ENCODE data around the gene BCL11B.

Gene BCL11B

DNA sequence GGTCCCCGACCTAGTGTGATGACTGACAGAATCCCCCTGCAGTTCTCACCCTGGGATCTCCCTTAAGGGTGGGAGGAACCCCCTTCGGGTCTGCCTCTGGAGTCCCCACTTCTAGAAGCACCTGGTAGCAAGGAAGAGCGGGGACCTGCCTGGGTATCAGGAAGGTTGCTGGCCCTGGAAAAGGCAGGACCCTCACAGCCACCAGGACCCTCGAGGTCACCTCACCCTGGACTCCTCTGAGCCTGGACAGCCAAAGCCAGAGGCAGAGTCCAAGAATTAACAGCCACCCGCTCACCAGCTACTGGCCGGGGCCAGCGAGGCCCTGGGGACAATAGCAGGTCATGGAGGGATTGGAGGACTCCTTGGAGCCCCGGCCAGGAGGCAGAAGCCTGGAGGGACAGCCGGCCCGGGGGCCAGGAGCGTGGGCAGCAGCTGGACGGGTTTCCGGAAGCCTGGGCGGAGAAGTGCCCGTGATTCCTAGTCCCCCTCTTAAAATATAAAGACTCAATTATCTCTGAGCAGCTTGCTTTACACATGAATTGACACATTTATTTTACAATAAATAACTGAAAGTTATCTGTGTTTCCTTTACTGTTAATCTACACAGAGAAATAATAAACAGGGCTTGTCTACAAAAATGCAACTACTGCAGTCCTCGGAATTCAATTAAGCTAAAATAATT is 17.5 kb downstream of the BCL11B start:
- Histone ChIP-seq H3K36me3 (no peaks in the 10 kb centered on the region), H3K4me1 (no peaks in the 10 kb centered on the region), H3K27me3 (peaks cover 41% of the 10 kb centered on the region), H3K4me3 (ENCODE audit: low read depth, low read length) (no peak overlapping the region), H3K9me3 (no peaks in the 10 kb centered on the region)
- DNase-seq: no peak
- TF ChIP-seq, protein P1, sequence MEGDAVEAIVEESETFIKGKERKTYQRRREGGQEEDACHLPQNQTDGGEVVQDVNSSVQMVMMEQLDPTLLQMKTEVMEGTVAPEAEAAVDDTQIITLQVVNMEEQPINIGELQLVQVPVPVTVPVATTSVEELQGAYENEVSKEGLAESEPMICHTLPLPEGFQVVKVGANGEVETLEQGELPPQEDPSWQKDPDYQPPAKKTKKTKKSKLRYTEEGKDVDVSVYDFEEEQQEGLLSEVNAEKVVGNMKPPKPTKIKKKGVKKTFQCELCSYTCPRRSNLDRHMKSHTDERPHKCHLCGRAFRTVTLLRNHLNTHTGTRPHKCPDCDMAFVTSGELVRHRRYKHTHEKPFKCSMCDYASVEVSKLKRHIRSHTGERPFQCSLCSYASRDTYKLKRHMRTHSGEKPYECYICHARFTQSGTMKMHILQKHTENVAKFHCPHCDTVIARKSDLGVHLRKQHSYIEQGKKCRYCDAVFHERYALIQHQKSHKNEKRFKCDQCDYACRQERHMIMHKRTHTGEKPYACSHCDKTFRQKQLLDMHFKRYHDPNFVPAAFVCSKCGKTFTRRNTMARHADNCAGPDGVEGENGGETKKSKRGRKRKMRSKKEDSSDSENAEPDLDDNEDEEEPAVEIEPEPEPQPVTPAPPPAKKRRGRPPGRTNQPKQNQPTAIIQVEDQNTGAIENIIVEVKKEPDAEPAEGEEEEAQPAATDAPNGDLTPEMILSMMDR (IDR thresholded peaks at IDR 0.05; ENCODE audit: low read depth, low read length): no peak

DNA sequence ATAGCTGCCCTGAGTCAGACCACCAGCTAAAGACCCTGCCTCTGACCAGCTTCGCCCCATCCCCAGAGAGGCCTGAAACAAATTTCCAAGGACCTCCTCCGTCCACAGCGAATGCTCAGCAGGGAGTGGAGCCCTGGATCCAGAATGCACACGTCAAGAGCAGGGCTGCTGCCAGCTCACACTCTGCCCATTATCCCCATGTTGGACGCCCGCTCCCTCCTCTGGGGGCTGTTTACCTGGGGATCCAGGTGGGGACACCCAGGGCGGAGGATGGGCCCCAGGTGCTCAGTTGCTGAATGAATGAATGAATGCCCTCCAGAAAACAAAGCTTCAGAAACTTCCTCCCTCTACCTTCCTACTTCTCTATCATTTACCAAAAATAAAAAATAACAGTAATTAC is 18.1 kb downstream of the BCL11B start:
- H3K4me1 ChIP-seq: no peaks in the 10 kb centered on the region
- no peaks in the 10 kb centered on the region for H3K36me3 ChIP-seq
- TF ChIP-seq, protein P1 (IDR thresholded peaks at IDR 0.05; ENCODE audit: low read depth, low read length): no peak
- H3K27me3 ChIP-seq: peaks cover 41% of the 10 kb centered on the region
- no peaks in the 10 kb centered on the region for H3K9me3 ChIP-seq
- no peak overlapping the region for H3K4me3 ChIP-seq (ENCODE audit: low read depth, low read length)
- no peak for DNase-seq

DNA sequence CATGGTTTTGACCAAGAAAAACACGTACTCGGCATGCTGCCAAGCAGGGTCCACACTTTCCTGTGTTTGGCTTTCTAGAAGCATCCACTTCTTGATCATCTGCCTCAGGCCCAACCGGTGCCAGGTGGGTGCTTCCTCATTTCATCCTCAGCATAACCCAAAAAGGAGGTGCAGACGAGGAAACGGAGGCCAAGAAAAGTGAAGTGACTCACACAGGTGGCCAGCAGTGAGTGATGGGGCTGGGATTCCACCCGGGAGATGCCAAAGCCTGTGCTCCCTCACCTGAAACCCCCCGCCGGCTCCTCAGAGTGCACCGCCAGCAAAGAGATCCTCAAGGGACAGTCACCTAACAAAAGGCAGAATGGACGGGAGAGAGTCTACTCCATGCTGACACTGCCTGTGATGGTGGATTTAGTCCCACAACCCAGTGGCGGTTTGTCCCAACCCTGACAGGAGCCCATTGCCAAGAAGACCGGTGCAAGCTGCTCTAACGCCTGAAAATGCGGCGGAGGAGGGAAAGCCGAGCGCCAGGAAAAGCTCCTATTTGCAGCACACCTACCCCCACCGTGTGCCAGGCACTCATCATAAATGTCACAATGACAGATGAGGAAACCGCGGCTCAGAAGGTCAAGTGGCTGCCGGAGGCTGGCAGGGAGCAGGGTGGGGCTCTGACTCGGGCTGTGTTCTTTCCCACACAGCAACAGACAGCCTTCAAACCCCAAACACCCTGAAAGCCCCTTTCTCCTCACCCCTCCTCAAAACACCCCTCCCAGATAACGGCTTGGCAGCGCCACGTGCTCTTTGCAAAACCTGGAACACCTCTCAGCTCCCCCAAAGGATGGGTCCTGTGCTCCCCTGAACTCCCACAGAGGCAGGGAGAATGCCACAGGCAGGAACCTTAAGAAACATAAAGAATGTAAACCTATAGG is 18.8 kb downstream of the BCL11B start:
- TF ChIP-seq, protein P1 (IDR thresholded peaks at IDR 0.05; ENCODE audit: low read depth, low read length): no peak
- no peaks in the 10 kb centered on the region for H3K4me1 ChIP-seq
- no peak overlapping the region for H3K4me3 ChIP-seq (ENCODE audit: low read depth, low read length)
- no peak for DNase-seq
- H3K9me3 ChIP-seq: no peaks in the 10 kb centered on the region
- H3K27me3 ChIP-seq: peaks cover 41% of the 10 kb centered on the region
- H3K36me3 ChIP-seq: no peaks in the 10 kb centered on the region

DNA sequence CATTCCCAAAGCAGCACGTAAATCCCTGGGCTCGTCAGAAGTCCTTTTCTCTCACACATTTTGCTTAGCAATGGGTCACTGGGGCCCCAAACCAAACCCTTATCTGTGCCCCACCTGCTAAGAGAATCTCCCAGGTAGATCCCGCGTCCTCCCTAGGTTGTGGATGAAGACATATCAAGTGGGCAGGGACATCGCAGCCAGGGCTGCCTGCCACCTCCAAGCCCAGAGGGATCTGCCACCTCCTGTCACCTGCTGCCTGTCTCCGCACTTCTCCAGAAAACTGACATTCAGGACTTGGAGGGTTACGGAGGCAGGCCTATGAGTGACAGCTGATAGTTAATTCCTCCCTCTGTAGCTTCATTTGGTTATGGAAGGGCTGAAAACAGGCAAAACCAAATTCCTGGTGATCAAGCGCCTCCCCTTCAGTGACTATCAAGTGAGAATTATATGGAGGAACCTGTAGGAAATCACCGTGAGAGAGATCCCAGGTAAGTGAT is 19.5 kb downstream of the BCL11B start:
- Histone ChIP-seq H3K4me1 (no peaks in the 10 kb centered on the region), H3K27me3 (peaks cover 41% of the 10 kb centered on the region), H3K9me3 (no peaks in the 10 kb centered on the region), H3K4me3 (ENCODE audit: low read depth, low read length) (no peak overlapping the region), H3K36me3 (no peaks in the 10 kb centered on the region)
- DNase-seq: no peak
- TF ChIP-seq, protein P1 (IDR thresholded peaks at IDR 0.05; ENCODE audit: low read depth, low read length): no peak

DNA sequence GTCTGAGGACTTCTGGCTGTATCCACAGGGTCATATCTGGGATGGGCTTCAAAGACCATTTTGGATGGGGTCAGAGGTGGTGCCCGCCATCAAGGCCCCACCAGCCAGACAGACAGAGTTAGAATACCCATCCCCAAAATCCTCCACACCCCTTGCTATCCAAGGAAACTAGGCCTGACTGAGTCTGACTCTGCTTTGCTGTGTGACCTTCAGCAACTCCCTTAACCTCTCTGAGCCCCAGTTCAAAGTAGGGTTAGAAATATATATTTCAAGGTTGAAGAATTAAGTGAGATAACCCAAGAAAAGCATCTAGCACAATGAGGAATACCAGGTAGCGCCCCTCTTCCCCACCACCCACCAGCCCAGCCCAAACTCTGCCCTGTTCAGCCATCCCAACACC is 20.3 kb downstream of the BCL11B start:
- TF ChIP-seq, protein P1 (IDR thresholded peaks at IDR 0.05; ENCODE audit: low read depth, low read length): no peak
- Histone ChIP-seq H3K4me1 (no peaks in the 10 kb centered on the region), H3K9me3 (no peaks in the 10 kb centered on the region), H3K4me3 (ENCODE audit: low read depth, low read length) (no peak overlapping the region), H3K36me3 (no peaks in the 10 kb centered on the region), H3K27me3 (peaks cover 49% of the 10 kb centered on the region)
- DNase-seq: no peak
